ENCODE results near the gene C3orf22. TPM values are rescaled to one million over a fixed set of nuclear protein-coding genes. Genes with fewer than 3 reads are reported as not detected.
"Not testable (repeated sequence)": the region's sequence is repeated elsewhere in the genome, so short reads cannot be mapped to it uniquely, and the experiment has no call there.

The C3orf22 gene
- total RNA-seq, 2 experiments from 2014 or later: not detected

DNA sequence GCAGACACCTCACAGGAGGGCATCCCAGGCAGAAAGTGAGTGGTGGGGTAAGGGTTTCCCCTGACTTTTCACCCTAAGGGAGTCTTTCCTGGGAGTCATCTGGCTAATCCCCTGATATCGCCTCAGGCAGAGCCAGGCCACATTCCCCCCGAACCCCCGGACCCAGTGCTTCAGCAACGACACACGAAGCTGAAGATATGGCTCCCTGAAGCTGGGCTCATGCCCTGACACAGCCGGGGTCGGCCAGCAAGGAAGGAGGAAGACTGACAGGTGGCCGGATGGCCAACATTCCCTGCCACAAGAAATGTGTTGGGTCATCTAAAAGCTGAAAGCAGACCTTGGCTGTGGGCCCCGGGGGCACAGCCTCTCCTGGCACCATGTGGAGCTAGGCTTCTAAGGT lies 20.4 kb downstream of the C3orf22 start:
- TF ChIP-seq, protein P1, sequence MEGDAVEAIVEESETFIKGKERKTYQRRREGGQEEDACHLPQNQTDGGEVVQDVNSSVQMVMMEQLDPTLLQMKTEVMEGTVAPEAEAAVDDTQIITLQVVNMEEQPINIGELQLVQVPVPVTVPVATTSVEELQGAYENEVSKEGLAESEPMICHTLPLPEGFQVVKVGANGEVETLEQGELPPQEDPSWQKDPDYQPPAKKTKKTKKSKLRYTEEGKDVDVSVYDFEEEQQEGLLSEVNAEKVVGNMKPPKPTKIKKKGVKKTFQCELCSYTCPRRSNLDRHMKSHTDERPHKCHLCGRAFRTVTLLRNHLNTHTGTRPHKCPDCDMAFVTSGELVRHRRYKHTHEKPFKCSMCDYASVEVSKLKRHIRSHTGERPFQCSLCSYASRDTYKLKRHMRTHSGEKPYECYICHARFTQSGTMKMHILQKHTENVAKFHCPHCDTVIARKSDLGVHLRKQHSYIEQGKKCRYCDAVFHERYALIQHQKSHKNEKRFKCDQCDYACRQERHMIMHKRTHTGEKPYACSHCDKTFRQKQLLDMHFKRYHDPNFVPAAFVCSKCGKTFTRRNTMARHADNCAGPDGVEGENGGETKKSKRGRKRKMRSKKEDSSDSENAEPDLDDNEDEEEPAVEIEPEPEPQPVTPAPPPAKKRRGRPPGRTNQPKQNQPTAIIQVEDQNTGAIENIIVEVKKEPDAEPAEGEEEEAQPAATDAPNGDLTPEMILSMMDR (IDR thresholded peaks at IDR 0.05): no peak
- DNase-seq (no peak), ATAC-seq (no peak)
- intact Hi-C loops (cut with micrococcal nuclease): no loop called here
- H3K27ac Mint-ChIP-seq: no peak overlapping the region
- no peaks in the 10 kb centered on the region for H3K9me3 Mint-ChIP-seq
- peaks cover 2% of the 10 kb centered on the region for H3K4me1 Mint-ChIP-seq (ENCODE audit: low read depth)
- H3K4me3 Mint-ChIP-seq: no peak overlapping the region
- ChIA-PET POLR2A (no interaction called here), CTCF (interaction anchor here (1.7 kb wide), 1 partner anchor 16 kb away, joined by 6 read pairs; no protein-coding TSS in a partner anchor)
- peaks cover 4% of the 10 kb centered on the region for H3K27me3 Mint-ChIP-seq
- no peaks in the 10 kb centered on the region for H3K36me3 Mint-ChIP-seq (ENCODE audit: low read depth)

DNA sequence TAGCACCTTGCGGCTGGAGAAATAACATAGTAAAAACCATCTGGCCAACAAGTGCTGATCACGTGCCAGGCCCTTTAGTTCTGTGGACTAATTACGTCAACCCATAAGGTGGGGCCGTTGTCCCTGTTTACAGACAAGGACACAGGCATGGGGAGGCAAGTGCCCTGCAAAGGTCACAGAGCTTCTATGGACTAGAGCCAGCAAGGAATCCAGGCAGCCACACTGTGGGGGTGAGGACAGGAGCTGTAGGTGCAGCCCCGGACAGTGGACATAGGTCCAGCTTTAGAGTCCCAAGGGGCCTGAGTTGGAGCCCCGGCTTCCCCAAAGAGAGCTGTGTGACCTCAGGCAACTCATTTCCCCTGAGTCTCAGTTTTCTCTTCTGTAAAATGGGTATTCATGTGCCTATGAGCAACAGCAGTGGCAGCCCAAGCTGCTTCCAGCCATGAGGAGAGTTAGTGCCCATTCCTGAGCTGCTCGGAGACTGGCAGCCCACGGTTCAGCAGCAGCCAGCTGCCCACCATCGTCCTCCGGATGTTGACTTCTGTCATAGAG lies 20.9 kb downstream of the C3orf22 start:
- intact Hi-C loops (cut with micrococcal nuclease): no loop called here
- ATAC-seq (no peak), DNase-seq (no peak)
- Mint-ChIP-seq H3K27ac (no peak overlapping the region), H3K9me3 (no peaks in the 10 kb centered on the region), H3K27me3 (peaks cover 4% of the 10 kb centered on the region), H3K4me1 (ENCODE audit: low read depth) (peaks cover 2% of the 10 kb centered on the region), H3K4me3 (no peak overlapping the region), H3K36me3 (ENCODE audit: low read depth) (no peaks in the 10 kb centered on the region)
- ChIA-PET POLR2A (no interaction called here), CTCF (interaction anchor here (1.7 kb wide), 1 partner anchor 15 kb away, joined by 6 read pairs; no protein-coding TSS in a partner anchor)
- TF ChIP-seq, protein P1 (IDR thresholded peaks at IDR 0.05): no peak

DNA sequence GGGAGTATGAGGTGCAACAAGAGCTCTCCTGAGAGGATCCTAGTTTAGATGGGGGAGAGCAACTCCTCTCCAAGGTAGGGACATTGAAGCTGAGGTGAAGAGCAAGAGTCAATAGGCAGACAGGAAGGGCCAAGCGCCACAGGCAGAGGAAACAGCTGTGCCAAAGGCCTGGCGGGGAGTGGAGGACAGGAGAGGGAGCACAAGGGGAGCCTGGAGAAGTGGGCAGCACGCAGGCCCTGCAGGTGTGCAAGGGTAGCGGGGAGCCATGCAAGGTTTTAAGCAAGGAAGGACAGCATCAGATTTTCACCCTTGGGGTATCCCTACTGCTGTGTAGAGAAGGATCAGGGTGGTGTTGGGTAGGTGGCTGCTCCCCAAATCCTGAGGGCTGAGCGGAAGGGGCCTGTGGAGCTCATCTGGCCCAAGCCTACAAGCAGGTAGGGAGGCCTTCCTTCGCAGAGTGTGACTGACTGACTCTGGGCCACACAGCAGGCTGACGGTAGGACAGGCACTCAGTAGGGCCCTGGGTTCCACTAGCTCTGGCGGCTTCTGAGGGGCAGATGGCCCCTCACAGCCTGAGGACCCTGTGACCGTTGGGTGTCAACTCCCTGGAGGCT lies 21.5 kb downstream of the C3orf22 start:
- TF ChIP-seq, protein P1 (IDR thresholded peaks at IDR 0.05): no peak
- intact Hi-C loops (cut with micrococcal nuclease): no loop called here
- no peaks in the 10 kb centered on the region for H3K9me3 Mint-ChIP-seq

DNA sequence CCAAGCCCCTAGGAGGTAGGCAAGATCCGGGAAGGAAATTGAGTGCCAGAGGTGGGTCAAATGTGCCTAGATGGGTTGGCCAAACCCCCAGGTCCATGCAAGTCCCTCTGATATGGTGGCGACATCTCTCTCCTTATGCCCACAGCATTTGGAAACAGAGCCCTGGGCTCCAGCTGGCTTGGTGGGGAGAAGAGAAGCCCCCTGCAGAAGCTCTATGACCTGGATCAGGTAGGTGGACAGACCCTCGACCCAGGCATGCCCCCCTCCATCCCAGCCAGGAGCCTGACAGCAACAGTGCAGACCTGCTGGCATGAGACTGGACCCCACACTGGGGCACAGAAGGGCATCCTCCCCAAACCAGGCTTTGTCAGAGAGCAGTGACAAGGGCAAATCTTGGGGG lies 22.6 kb downstream of the C3orf22 start:
- DNase-seq: no peak
- CTCF ChIA-PET: interaction anchor here (0.9 kb wide), 1 partner anchor 13 kb away, joined by 3 read pairs; no protein-coding TSS in a partner anchor
- no peaks in the 10 kb centered on the region for H3K36me3 Mint-ChIP-seq (ENCODE audit: low read depth)
- intact Hi-C loops (cut with micrococcal nuclease): no loop called here
- TF ChIP-seq, protein P1 (IDR thresholded peaks at IDR 0.05): no peak
- POLR2A ChIA-PET: no interaction called here
- peaks cover 4% of the 10 kb centered on the region for H3K27me3 Mint-ChIP-seq
- H3K9me3 Mint-ChIP-seq: no peaks in the 10 kb centered on the region
- H3K27ac Mint-ChIP-seq: no peak overlapping the region
- peaks cover 2% of the 10 kb centered on the region for H3K4me1 Mint-ChIP-seq (ENCODE audit: low read depth)
- no peak for ATAC-seq
- no peak overlapping the region for H3K4me3 Mint-ChIP-seq

More for the DNA sequence above, 21.5 kb downstream of the C3orf22 start:
- DNase-seq (no peak), ATAC-seq (no peak)
- no peak overlapping the region for H3K4me3 Mint-ChIP-seq
- ChIA-PET POLR2A (no interaction called here), CTCF (interaction anchor here (1.7 kb wide), 1 partner anchor 15 kb away, joined by 6 read pairs; no protein-coding TSS in a partner anchor)
- peaks cover 2% of the 10 kb centered on the region for H3K4me1 Mint-ChIP-seq (ENCODE audit: low read depth)
- H3K27me3 Mint-ChIP-seq: peaks cover 4% of the 10 kb centered on the region
- no peaks in the 10 kb centered on the region for H3K36me3 Mint-ChIP-seq (ENCODE audit: low read depth)
- H3K27ac Mint-ChIP-seq: no peak overlapping the region

DNA sequence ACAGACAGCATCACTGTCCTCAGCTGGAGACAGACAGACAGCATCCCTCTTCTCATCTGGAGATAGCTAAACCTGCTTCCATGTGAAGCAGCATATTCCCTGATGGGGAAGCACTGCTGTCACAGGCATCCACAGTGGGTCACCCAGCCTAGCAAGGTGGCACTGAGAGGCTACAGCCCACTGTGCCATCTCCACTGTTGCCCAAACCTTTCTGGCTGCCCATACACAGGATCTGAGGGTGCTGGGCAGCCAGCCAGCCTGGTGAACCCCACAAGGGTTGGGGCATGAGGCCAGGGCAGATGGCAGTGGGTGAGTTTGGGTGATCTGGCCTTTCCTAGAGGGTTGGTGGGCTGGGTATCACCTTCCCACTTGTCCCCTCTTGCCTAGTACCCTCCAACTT lies 23.1 kb downstream of the C3orf22 start:
- peaks cover 4% of the 10 kb centered on the region for H3K27me3 Mint-ChIP-seq
- TF ChIP-seq, protein P1 (IDR thresholded peaks at IDR 0.05): no peak
- ChIA-PET POLR2A (no interaction called here), CTCF (interaction anchor here (0.9 kb wide), 1 partner anchor 12 kb away, joined by 3 read pairs; no protein-coding TSS in a partner anchor)
- H3K27ac Mint-ChIP-seq: no peak overlapping the region
- ATAC-seq (no peak), DNase-seq (no peak)
- no peaks in the 10 kb centered on the region for H3K9me3 Mint-ChIP-seq
- H3K36me3 Mint-ChIP-seq (ENCODE audit: low read depth): no peaks in the 10 kb centered on the region
- H3K4me1 Mint-ChIP-seq (ENCODE audit: low read depth): no peaks in the 10 kb centered on the region
- H3K4me3 Mint-ChIP-seq: no peak overlapping the region
- intact Hi-C loops (cut with micrococcal nuclease): no loop called here

DNA sequence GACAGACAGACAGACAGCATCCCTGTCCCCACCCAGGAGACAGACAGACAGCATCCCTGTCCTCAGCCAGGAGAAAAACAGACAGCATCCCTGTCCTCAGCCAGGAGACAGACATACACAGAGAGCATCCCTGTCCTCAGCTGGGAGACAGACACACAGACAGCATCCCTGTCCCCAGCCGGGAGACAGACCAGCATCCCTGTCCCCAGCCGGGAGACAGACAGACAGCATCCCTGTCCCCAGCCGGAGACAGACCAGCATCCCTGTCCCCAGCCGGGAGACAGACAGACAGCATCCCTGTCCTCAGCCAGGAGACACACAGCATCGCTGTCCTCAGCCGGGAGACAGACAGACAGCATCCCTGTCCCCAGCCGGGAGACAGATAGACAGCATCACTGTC lies 24.0 kb downstream of the C3orf22 start:
- CTCF ChIA-PET; H3K4me1 Mint-ChIP-seq (ENCODE audit: low read depth); H3K36me3 Mint-ChIP-seq (ENCODE audit: low read depth); H3K4me3 Mint-ChIP-seq; POLR2A ChIA-PET; H3K27ac Mint-ChIP-seq; H3K9me3 Mint-ChIP-seq; H3K27me3 Mint-ChIP-seq; intact Hi-C loops (cut with micrococcal nuclease); DNase-seq; ATAC-seq: not testable (repeated sequence)
